AG09319 (cell line): ENCODE measurements around the gene INPP4B.

Source experiments
- DNase-seq: peaks from one replicate; pipeline ENCODE4 v3.0.0-alpha.2; 2010; ENCODE audit warnings: low read depth; ENCODE audit errors: extremely low read depth
- TF ChIP-seq, protein P1 (sequence below): IDR thresholded peaks from 2 replicates; pipeline ENCODE4 v1.5.1; 2011; ENCODE audit warnings: low read depth, mild to moderate bottlenecking, inconsistent platforms, low read length, moderate library complexity

Gene INPP4B

DNA sequence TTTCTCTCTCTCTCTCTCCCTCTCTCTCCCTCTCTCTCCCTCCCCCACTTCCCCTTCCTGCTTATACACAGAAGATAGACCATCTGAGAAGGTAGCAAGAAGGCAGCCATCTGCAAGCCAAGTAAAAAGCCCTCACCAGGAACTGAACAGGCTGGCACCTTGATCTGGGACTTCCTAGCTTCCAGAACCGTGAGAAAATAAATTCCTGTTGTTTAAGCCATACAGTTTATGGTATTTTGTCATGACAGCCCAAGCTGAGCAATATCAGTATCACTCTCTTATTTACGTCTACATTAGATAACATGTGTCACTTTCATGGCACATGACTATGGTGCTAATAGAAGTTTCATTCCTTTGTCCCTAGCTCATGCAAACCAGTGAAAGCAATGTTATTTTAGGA, 581.1 kb downstream of the INPP4B start:
- DNase-seq: no peak
- TF ChIP-seq, protein P1, sequence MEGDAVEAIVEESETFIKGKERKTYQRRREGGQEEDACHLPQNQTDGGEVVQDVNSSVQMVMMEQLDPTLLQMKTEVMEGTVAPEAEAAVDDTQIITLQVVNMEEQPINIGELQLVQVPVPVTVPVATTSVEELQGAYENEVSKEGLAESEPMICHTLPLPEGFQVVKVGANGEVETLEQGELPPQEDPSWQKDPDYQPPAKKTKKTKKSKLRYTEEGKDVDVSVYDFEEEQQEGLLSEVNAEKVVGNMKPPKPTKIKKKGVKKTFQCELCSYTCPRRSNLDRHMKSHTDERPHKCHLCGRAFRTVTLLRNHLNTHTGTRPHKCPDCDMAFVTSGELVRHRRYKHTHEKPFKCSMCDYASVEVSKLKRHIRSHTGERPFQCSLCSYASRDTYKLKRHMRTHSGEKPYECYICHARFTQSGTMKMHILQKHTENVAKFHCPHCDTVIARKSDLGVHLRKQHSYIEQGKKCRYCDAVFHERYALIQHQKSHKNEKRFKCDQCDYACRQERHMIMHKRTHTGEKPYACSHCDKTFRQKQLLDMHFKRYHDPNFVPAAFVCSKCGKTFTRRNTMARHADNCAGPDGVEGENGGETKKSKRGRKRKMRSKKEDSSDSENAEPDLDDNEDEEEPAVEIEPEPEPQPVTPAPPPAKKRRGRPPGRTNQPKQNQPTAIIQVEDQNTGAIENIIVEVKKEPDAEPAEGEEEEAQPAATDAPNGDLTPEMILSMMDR: no peak

- no peak for DNase-seq
- TF ChIP-seq, protein P1: no peak
Measured at GRCh38 chr4:142262956-142263355, 583.1 kb downstream of the INPP4B start.

DNA sequence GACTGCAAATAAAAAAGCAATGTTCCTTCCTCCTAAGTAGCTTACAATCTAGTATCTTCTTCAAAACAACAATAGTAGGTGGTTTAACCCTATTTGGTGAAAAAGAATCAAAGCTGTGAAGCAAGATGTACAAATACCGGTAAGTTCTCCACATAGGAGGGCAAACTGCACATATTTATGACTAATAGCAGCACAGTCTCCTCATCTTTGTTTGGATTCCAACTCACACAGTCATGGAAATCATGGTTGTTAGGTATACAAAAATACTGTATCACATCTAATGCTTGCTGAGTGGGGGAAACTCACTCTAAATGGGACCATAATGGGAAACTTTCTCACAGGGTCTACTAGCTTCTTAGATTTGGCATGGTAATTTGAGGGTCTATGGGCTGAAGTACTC, 597.2 kb downstream of the INPP4B start:
- DNase-seq: peak; percentile 19

GRCh38 chr4:142243255-142243654, 602.8 kb downstream of the INPP4B start:
- TF ChIP-seq, protein P1: no peak
- DNase-seq: no peak

More for the DNA sequence above, 597.2 kb downstream of the INPP4B start:
- TF ChIP-seq, protein P1: no peak

- no peak for DNase-seq
Measured at GRCh38 chr4:142242156-142242555, 603.9 kb downstream of the INPP4B start.

DNA sequence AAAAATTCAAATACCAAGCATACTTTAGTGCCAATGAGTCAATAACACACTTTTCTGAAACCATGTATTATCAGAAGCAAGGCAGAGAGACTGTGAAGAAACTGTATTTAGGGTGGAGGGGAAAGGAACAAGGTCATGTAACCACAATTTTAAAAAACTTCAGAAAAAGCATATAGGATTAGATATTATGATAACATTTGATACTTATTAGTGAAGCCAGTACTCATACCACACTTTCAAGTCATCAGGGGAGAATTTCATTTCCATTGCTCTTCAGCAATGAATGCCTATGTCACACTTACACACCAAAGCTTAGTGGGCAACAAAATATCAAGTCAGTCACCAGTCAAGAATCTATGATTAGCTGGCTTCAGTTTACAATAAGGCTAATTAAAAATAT, 607.5 kb downstream of the INPP4B start:
- TF ChIP-seq, protein P1: no peak
- DNase-seq: peak; percentile 14

More at GRCh38 chr4:142242156-142242555, 603.9 kb downstream of the INPP4B start:
- TF ChIP-seq, protein P1: no peak

DNA sequence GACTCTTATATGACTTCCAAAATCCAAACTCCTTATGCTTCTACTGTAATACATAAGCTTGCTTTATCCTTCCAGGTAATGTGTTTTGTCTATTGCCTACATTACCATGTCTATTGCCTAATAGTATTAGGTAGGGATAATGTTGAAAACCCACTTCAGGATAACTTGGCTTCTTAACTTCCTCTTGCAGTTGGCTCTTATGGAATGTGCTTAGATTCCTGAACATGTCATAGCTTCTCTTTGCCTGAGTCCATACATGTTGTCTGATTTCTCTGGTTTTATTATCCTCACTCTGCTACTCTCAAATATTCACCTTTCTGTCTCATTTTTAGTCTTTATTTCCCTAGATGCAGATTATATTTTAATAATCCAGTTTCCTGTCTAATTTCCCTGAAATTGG, 609.8 kb downstream of the INPP4B start:
- TF ChIP-seq, protein P1: no peak
- no peak for DNase-seq
